MM.1S (cell line): ENCODE measurements around the gene CCDC154.

Experiments
- DNase-seq: peaks from one replicate; pipeline ENCODE4 v3.0.0-alpha.2; 2015
- H2AFZ ChIP-seq: fragments of 300-600 bp; sonication (generic); 2 replicates; pipeline ENCODE4 v1.6.0; 2016; ENCODE audit warnings: antibody characterized with exemption, low read length
- H3F3A ChIP-seq: fragments of 300-600 bp; sonication (generic); 2 replicates; pipeline ENCODE4 v1.6.1; 2016; ENCODE audit warnings: mild to moderate bottlenecking, antibody characterized with exemption, low read length, moderate library complexity, mixed read lengths; ENCODE audit not compliant: insufficient read depth
- H3K27ac ChIP-seq: fragments of 300-600 bp; sonication (generic); 2 replicates; pipeline ENCODE4 v1.5.1; 2016; ENCODE audit warnings: mild to moderate bottlenecking, low read length
- H3K27me3 ChIP-seq: fragments of 300-600 bp; sonication (generic); replicated peaks from 2 replicates; pipeline ENCODE4 v1.6.0; 2016; ENCODE audit warnings: low read length; ENCODE audit not compliant: insufficient read depth
- H3K36me3 ChIP-seq: fragments of 300-600 bp; sonication (generic); replicated peaks from 2 replicates; pipeline ENCODE4 v1.6.1; 2016; ENCODE audit warnings: mild to moderate bottlenecking, low read length, mixed read lengths; ENCODE audit not compliant: insufficient read depth
- H3K4me1 ChIP-seq: fragments of 300-600 bp; sonication (generic); 2 replicates; pipeline ENCODE4 v1.6.1; 2016; ENCODE audit warnings: low read length, mixed read lengths
- H3K4me2 ChIP-seq: fragments of 300-600 bp; sonication (generic); 2 replicates; pipeline ENCODE4 v1.6.0; 2016; ENCODE audit warnings: low read depth, low read length
- H3K4me3 ChIP-seq: fragments of 300-600 bp; sonication (generic); 2 replicates; pipeline ENCODE4 v1.5.1; 2016; ENCODE audit warnings: low read length, mixed read lengths
- H3K79me2 ChIP-seq: fragments of 300-600 bp; sonication (generic); 2 replicates; pipeline ENCODE4 v1.6.1; 2016; ENCODE audit warnings: mixed run types, low read length, mixed read lengths
- H3K9ac ChIP-seq: fragments of 300-600 bp; sonication (generic); 2 replicates; pipeline ENCODE4 v1.6.1; 2016; ENCODE audit warnings: low read length, mixed read lengths
- H3K9me2 ChIP-seq: fragments of 300-600 bp; sonication (generic); replicated peaks from 2 replicates; pipeline ENCODE4 v1.6.1; 2016; ENCODE audit warnings: mild to moderate bottlenecking, low read length, mixed read lengths; ENCODE audit not compliant: insufficient read depth
- H3K9me3 ChIP-seq: fragments of 300-600 bp; sonication (generic); replicated peaks from 2 replicates; pipeline ENCODE4 v1.6.1; 2016; ENCODE audit warnings: mild to moderate bottlenecking, low read length, mixed read lengths; ENCODE audit not compliant: insufficient read depth
- H4K20me1 ChIP-seq: fragments of 300-600 bp; sonication (generic); 2 replicates; pipeline ENCODE4 v1.6.1; 2016; ENCODE audit warnings: mild to moderate bottlenecking, low read length, moderate library complexity, mixed read lengths; ENCODE audit not compliant: insufficient read depth
- CTCF ChIP-seq: fragments of 300-600 bp; sonication (generic); IDR thresholded peaks from 2 replicates; pipeline ENCODE4 v1.5.1; 2016; ENCODE audit warnings: antibody characterized with exemption, low read length, mixed read lengths
- EZH2 ChIP-seq: fragments of 300-600 bp; sonication (generic); optimal IDR thresholded peaks from 2 replicates; pipeline ENCODE3; 2017; ENCODE audit warnings: low read depth, mild to moderate bottlenecking, antibody characterized with exemption, low read length, mixed read lengths
- EZH2phosphoT487 ChIP-seq: fragments of 300-600 bp; sonication (generic); IDR thresholded peaks from 2 replicates; pipeline ENCODE4 v1.6.1; 2018; ENCODE audit warnings: antibody characterized with exemption, low read length

Gene CCDC154

GRCh38 chr16:1458336-1458976 lies 14.1 kb upstream of the CCDC154 start:
- TF ChIP-seq EZH2, result no peak
- TF ChIP-seq EZH2phosphoT487, result no peak
- TF ChIP-seq CTCF, result no peak
- Histone ChIP-seq H3K9ac (no peak overlapping the region), H3K4me3 (no peak overlapping the region), H3F3A (no peaks in the 10 kb centered on the region), H3K9me2 (no peaks in the 10 kb centered on the region), H3K79me2 (no peaks in the 10 kb centered on the region), H3K27ac (no peak overlapping the region), H3K9me3 (no peaks in the 10 kb centered on the region), H3K4me1 (no peaks in the 10 kb centered on the region), H2AFZ (no peak overlapping the region), H3K36me3 (no peaks in the 10 kb centered on the region), H3K4me2 (no peak overlapping the region), H4K20me1 (no peaks in the 10 kb centered on the region), H3K27me3 (no peaks in the 10 kb centered on the region)
- DNase-seq, result no peak

DNA sequence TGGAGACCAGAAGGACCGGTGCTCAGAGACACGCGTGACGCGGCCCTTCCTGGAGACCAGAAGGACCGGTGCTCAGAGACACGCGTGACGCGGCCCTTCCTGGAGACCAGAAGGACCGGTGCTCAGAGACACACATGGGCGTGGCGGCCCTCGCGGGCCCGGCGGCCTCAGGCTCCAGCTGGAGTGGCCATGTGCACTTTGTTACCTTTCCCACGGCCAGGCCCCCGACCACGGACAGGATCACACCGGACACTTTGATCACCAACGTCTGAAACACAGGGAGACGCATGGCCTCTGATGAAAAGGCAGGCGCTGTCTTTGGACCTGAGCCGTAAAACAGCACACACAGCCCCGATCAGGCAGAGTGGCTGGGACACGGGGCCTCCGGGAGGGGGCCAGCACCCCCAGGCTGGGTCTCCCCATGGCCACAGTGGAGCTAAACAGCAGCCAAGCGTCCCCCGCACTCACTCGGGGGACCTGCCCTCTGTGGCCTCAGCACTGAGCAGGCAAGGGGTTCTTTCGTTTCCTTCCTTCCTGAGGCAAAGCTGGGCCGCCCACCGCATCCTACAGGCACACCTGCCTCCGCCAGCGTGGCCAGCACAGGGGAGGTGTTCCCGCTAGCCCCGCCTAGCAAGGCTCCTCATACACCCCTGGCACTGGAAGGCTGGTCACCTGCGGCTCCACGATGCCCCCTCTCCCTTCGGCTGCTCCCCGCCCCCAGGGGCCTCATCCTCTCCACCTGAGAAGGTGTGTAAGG lies 13.3 kb upstream of the CCDC154 start:
- no peak overlapping the region for H3K4me2 ChIP-seq
- H3F3A ChIP-seq, result no peaks in the 10 kb centered on the region
- H3K4me1 ChIP-seq, result no peaks in the 10 kb centered on the region
- no peak overlapping the region for H3K4me3 ChIP-seq
- no peaks in the 10 kb centered on the region for H4K20me1 ChIP-seq
- H3K27ac ChIP-seq, result no peak overlapping the region
- TF ChIP-seq EZH2 (no peak), CTCF (no peak)
- H3K79me2 ChIP-seq, result no peaks in the 10 kb centered on the region
- H3K9me2 ChIP-seq, result no peaks in the 10 kb centered on the region
- no peak for DNase-seq
- no peak overlapping the region for H2AFZ ChIP-seq
- no peaks in the 10 kb centered on the region for H3K36me3 ChIP-seq
- H3K9ac ChIP-seq, result no peak overlapping the region
- H3K9me3 ChIP-seq, result no peaks in the 10 kb centered on the region
- no peaks in the 10 kb centered on the region for H3K27me3 ChIP-seq

GRCh38 chr16:1456951-1457350 lies 12.6 kb upstream of the CCDC154 start:
- H3K9ac ChIP-seq, result no peak overlapping the region
- no peaks in the 10 kb centered on the region for H3K27me3 ChIP-seq
- H2AFZ ChIP-seq, result no peak overlapping the region
- no peaks in the 10 kb centered on the region for H3K79me2 ChIP-seq
- H4K20me1 ChIP-seq, result no peaks in the 10 kb centered on the region
- H3K9me3 ChIP-seq, result no peaks in the 10 kb centered on the region
- TF ChIP-seq EZH2, result no peak
- TF ChIP-seq CTCF, result no peak
- no peak for TF ChIP-seq EZH2phosphoT487
- no peaks in the 10 kb centered on the region for H3K4me1 ChIP-seq
- H3K9me2 ChIP-seq, result no peaks in the 10 kb centered on the region
- no peak overlapping the region for H3K4me3 ChIP-seq
- no peak overlapping the region for H3K4me2 ChIP-seq
- no peaks in the 10 kb centered on the region for H3K36me3 ChIP-seq
- no peak for DNase-seq
- H3K27ac ChIP-seq, result no peak overlapping the region
- H3F3A ChIP-seq, result no peaks in the 10 kb centered on the region
